ENCODE measurements around the gene SPATA21. TPM values are rescaled to one million over a fixed set of nuclear protein-coding genes. Genes with fewer than 3 reads are reported as not detected.

The SPATA21 gene
- total RNA-seq, 1 experiment from 2014 or later, result not detected

GRCh38 chr1:16367258-16367967, 69.8 kb downstream of the SPATA21 start:
- H3K27me3 Mint-ChIP-seq (ENCODE audit: low read depth), result peaks cover 7% of the 10 kb centered on the region
- peak overlapping the region; percentile 95 to 96 for H3K4me3 Mint-ChIP-seq
- WGBS (ENCODE audit: extremely low coverage, insufficient read length, low lambda C conversion rate), result no CpG with 5 or more reads among the region's 47 CpGs
- H3K27ac ChIP-seq (ENCODE audit: insufficient read length, low read depth, low read length), result peak overlapping the region; percentile 32
- H3K4me1 ChIP-seq (ENCODE audit: insufficient read depth, low read length), result no peaks in the 10 kb centered on the region
- H3K9ac ChIP-seq (ENCODE audit: extremely low read depth, insufficient read length, low read length), result peak overlapping the region; percentile 82
- H3K4me2 ChIP-seq (ENCODE audit: insufficient read depth, insufficient read length, low read length), result peak overlapping the region; percentile 86
- H2BK120ac ChIP-seq (ENCODE audit: low read depth, low read length, poor library complexity, severe bottlenecking), result no peak overlapping the region
- no peaks in the 10 kb centered on the region for H4K20me1 ChIP-seq (ENCODE audit: control insufficient read depth, insufficient read depth, insufficient read length)
- H3K4me1 Mint-ChIP-seq, result peaks cover 10 to 18% of the 10 kb centered on the region in 2 experiments
- no peaks in the 10 kb centered on the region for H3K27me3 ChIP-seq (ENCODE audit: insufficient read depth, low read length)
- peak overlapping the region; percentile 89 for H3K14ac ChIP-seq (ENCODE audit: insufficient read depth, low read length)
- H3K9me3 Mint-ChIP-seq, result no peaks in the 10 kb centered on the region; a peak in 2 of 5 replicates
- no peak overlapping the region for H2AFZ ChIP-seq (ENCODE audit: low read length)
- peaks cover 30% of the 10 kb centered on the region for H3K79me2 ChIP-seq (ENCODE audit: insufficient read depth, low read length)
- H3K23ac ChIP-seq (ENCODE audit: insufficient read length, low read depth, low read length), result no peak overlapping the region
- no peak for TF ChIP-seq CTCF (conservative IDR thresholded peaks at IDR 0.05)
- H3K4ac ChIP-seq (ENCODE audit: low read depth, low read length), result no peak overlapping the region; the same call in 1 of the 2 replicates
- H3K9me3 ChIP-seq (ENCODE audit: control insufficient read depth, low read depth, low read length), result no peaks in the 10 kb centered on the region
- no peak overlapping the region for H2BK15ac ChIP-seq (ENCODE audit: low read depth, low read length)
- H3K56ac ChIP-seq (ENCODE audit: insufficient read length, low read depth, low read length), result no peak overlapping the region
- peak overlapping the region; percentile 21 for H2BK5ac ChIP-seq (ENCODE audit: insufficient read length, low read length)
- H2BK12ac ChIP-seq (ENCODE audit: insufficient read length, low read depth, low read length), result no peak overlapping the region
- H2BK20ac ChIP-seq (ENCODE audit: low read depth, low read length, poor library complexity, severe bottlenecking), result no peak overlapping the region
- peaks cover 9% of the 10 kb centered on the region for H3K23me2 ChIP-seq (ENCODE audit: insufficient read length, low read depth, low read length, poor library complexity, severe bottlenecking)
- H2AK5ac ChIP-seq (ENCODE audit: insufficient read length, low read length), result no peak overlapping the region
- H4K91ac ChIP-seq (ENCODE audit: insufficient read length, low read depth, low read length), result peak overlapping the region; percentile 51
- H3K27ac Mint-ChIP-seq, result peak overlapping the region; percentile 98 to 99 (median 99)
- H3K79me1 ChIP-seq (ENCODE audit: insufficient read depth, low read depth, low read length, poor library complexity, severe bottlenecking), result peaks cover 4% of the 10 kb centered on the region
- H4K8ac ChIP-seq (replicated peaks; ENCODE audit: insufficient read length, low read depth, low read length), result no peak overlapping the region
- H3T11ph ChIP-seq (ENCODE audit: low read length), result no peak overlapping the region
- no peak overlapping the region for H4K5ac ChIP-seq (ENCODE audit: insufficient read length, low read depth, low read length)
- peak overlapping the region; percentile 86 for H3K18ac ChIP-seq (ENCODE audit: insufficient read length, low read depth, low read length)
- H3K36me3 Mint-ChIP-seq (ENCODE audit: insufficient read depth in 1 of 3, low read depth in 3 of 3), result peaks cover 0 to 7% (median 2%) of the 10 kb centered on the region in 3 experiments; a peak in 5 of 7 replicates
- DNase-seq, result peak; percentile 73
